Sigmoid colon (tissue), 4 donors: ENCODE data around the gene PDCD4.

Experiments
- CTCF ChIP-seq, 4 experiments: fragments of 450-650 bp in 3 of 4; fragments of 200-600 bp in 1 of 4; IDR thresholded peaks; one replicate each; pipeline ENCODE4 v1.5.1; 2016 to 2019; ENCODE audit warnings: antibody characterized with exemption in 4 of 4, mild to moderate bottlenecking in 3 of 4, moderate library complexity in 2 of 4
- EP300 ChIP-seq, 4 donors: sonication (generic); formaldehyde crosslinking; IDR thresholded peaks; one replicate each; pipeline ENCODE4 v1.6.1; 2017; ENCODE audit warnings: antibody characterized with exemption in 4 of 4
- POLR2A ChIP-seq, 2 donors: fragments of 450-650 bp; IDR thresholded peaks; one replicate each; pipeline ENCODE4 v1.6.1; 2016; ENCODE audit warnings: antibody characterized with exemption in 2 of 2, mild to moderate bottlenecking in 2 of 2, moderate library complexity in 2 of 2
- POLR2AphosphoS5 ChIP-seq, 4 donors: sonication (generic); formaldehyde crosslinking; IDR thresholded peaks; one replicate each; pipeline ENCODE4 v1.6.1; 2017; ENCODE audit warnings: antibody characterized with exemption in 4 of 4

GRCh38 chr10:110865809-110866482, 5.8 kb upstream of the PDCD4 start:
- TF ChIP-seq CTCF (IDR thresholded peaks at IDR 0.05) (no peak), POLR2AphosphoS5 (IDR thresholded peaks at IDR 0.05) (no peak), POLR2A (IDR thresholded peaks at IDR 0.05) (no peak), EP300 (IDR thresholded peaks at IDR 0.05) (no peak)
